Stimulated activated naive CD8-positive, alpha-beta T cell treated with anti-CD3 and anti-CD28 coated beads, Interleukin-15, Interleukin-2, amounts not matched to agents 100 U/mL and 50 U/mL, for 24 hours (primary cell): ENCODE data around the gene EYS.
A peak's percentile ranks its signal among the peaks of the same experiment; 100 is the strongest.

Experiments used
- ATAC-seq: fragments of 150-1000 bp; cut with Tn5 transposase; one replicate; pipeline ENCODE4 v1.10.0; 2021
- DNase-seq: peaks from one replicate; pipeline ENCODE4 v3.0.0; 2021

EYS gene

GRCh38 chr6:64590965-64591675 lies 1115.9 kb downstream of the EYS start:
- ATAC-seq, result no peak
- DNase-seq, result no peak

- DNase-seq (no peak), ATAC-seq (no peak)
Measured at GRCh38 chr6:64589961-64590360, 1117.1 kb downstream of the EYS start.

- ATAC-seq (no peak), DNase-seq (no peak)
Measured at GRCh38 chr6:64580346-64580745, 1126.7 kb downstream of the EYS start.

- no peak for ATAC-seq
- no peak for DNase-seq
Measured at GRCh38 chr6:64553249-64553786, 1153.7 kb downstream of the EYS start.

- DNase-seq (no peak), ATAC-seq (no peak)
Measured at GRCh38 chr6:64547594-64548268, 1159.3 kb downstream of the EYS start.

GRCh38 chr6:64539917-64540316 lies 1167.1 kb downstream of the EYS start:
- DNase-seq (no peak), ATAC-seq (no peak)

- DNase-seq, result no peak
- ATAC-seq, result no peak
Measured at GRCh38 chr6:64538722-64539121, 1168.3 kb downstream of the EYS start.

- no peak for DNase-seq
- ATAC-seq, result no peak
Measured at GRCh38 chr6:64527899-64528298, 1179.1 kb downstream of the EYS start.

- DNase-seq (no peak), ATAC-seq (no peak)
Measured at GRCh38 chr6:64522859-64523258, 1184.2 kb downstream of the EYS start.

- DNase-seq (no peak), ATAC-seq (no peak)
Measured at GRCh38 chr6:64520050-64520449, 1187.0 kb downstream of the EYS start.

GRCh38 chr6:64516393-64516792 lies 1190.6 kb downstream of the EYS start:
- ATAC-seq (no peak), DNase-seq (no peak)

- no peak for DNase-seq
Measured at GRCh38 chr6:64507661-64508060, 1199.4 kb downstream of the EYS start.

GRCh38 chr6:64505312-64505711 lies 1201.7 kb downstream of the EYS start:
- DNase-seq, result peak; percentile 4

More at GRCh38 chr6:64507661-64508060, 1199.4 kb downstream of the EYS start:
- no peak for ATAC-seq

GRCh38 chr6:64504503-64504902 lies 1202.5 kb downstream of the EYS start:
- no peak for DNase-seq
- no peak for ATAC-seq

More at GRCh38 chr6:64505312-64505711, 1201.7 kb downstream of the EYS start:
- no peak for ATAC-seq

- DNase-seq (no peak), ATAC-seq (no peak)
Measured at GRCh38 chr6:64502801-64503200, 1204.2 kb downstream of the EYS start.

GRCh38 chr6:64497634-64498033 lies 1209.4 kb downstream of the EYS start:
- no peak for DNase-seq
- no peak for ATAC-seq

GRCh38 chr6:64489763-64490162 lies 1217.3 kb downstream of the EYS start:
- no peak for DNase-seq
- ATAC-seq, result no peak

GRCh38 chr6:64486578-64487351 lies 1220.3 kb downstream of the EYS start:
- no peak for ATAC-seq

GRCh38 chr6:64483956-64484499 lies 1223.0 kb downstream of the EYS start:
- DNase-seq (no peak), ATAC-seq (no peak)

More at GRCh38 chr6:64486578-64487351, 1220.3 kb downstream of the EYS start:
- no peak for DNase-seq

- DNase-seq (no peak), ATAC-seq (no peak)
Measured at GRCh38 chr6:64482631-64483030, 1224.4 kb downstream of the EYS start.

GRCh38 chr6:64479134-64479533 lies 1227.9 kb downstream of the EYS start:
- ATAC-seq (no peak), DNase-seq (no peak)

- DNase-seq, result no peak
- ATAC-seq, result no peak
Measured at GRCh38 chr6:64477391-64477790, 1229.6 kb downstream of the EYS start.
